Limb (tissue), 2 donors: ENCODE measurements around the gene TFAP2E.

Source experiments
- DNase-seq, 2 donors: peaks; one replicate each; pipeline ENCODE4 v3.0.0-alpha.2; 2016; ENCODE audit errors: extremely low spot score in 2 of 2

Gene TFAP2E

DNA sequence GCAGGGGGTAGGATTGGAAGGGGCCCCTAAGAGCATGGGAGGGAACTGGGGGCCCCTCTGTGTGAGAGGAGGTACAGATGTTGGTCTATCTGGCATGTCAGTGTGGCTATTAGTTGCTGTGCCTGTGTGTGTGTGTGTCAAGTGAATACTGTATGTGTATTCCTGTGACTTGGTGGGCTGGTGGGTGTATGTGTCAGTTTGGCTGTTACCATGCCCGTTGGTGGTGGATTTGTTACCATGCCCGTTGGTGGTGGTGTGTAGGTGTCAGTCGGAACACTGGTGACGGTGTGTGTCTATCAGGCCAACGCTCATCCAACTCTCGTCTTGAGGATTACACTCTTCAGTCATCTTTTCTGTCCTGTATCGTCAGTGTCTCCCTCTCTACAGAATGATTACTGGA lies 22.6 kb downstream of the TFAP2E start:
- DNase-seq, result no peak

DNA sequence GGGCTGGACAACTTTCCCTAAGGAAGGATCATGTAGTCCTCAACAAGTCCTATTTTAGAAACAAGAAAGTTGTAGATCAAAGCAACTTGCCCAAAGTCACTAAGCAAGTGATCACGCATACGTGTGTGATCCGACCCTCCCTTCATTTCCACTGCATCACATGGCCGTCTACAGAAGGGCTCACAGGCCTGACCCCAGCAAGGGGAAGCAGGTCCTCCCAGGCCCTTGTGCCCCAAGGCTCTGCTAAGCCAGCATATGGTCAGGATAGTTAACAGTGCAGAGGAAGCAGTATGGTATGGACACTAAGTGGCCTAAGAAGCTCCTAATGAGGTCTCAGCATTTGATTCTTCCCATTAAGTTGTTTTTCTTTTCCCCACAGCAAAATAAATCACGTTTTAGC lies 24.8 kb downstream of the TFAP2E start:
- no peak for DNase-seq

DNA sequence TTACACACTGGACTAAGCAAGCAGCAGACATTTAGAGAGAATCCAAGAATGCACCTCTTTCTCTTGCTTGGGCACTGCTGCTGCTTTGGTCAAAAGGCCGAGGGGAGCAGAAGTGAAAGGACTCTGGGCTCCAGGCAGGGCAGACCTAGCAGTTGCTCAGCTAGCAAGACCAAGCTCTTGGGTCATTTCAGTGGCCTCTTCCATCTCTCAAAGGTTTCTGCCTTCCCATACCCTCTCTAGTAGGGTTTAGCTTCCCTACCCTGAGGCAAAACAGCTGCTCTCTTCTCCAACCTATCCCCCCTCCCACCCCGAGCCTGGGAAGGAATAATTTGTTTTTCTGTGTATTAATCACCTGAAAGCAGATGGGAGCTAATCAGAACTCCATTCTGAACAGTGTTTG lies 25.8 kb downstream of the TFAP2E start:
- DNase-seq, result no peak

DNA sequence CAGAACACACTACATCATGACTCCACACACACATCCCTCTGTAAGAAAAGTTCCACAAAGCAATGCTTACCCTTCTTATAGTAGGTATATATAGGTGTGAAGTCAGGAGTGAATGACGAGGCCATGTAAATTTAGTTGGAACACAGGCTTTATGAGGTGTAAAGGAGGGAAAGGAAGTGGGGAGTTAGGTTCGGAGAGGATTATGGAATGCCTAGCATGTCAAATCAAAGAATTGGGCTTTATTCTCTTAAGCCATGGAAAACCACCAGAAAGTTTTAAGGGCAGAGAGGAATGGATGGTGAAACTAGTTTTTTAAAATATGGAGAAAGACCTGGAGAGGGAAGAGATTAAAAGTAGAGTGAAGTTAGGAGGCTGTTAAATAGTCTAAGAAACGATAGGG lies 26.3 kb downstream of the TFAP2E start:
- DNase-seq, result no peak

DNA sequence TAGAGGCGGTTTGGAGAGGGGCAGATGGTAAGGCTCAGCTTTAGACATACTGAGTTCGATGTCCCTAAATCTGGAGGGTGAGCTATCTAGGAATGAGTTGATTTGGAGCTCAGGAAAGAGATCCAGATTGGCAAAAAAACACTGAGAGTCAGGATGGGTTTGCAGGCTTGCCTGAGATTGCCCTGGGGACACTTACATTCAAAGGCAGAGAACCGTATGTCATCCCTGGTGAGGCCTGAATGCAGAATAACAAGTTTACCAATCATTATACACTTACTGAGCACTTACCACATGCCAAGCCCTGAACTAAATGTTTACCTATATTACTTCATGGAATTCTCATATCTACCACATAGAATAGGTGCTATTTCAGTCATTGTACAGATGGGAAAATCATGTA lies 27.5 kb downstream of the TFAP2E start:
- DNase-seq, result no peak

DNA sequence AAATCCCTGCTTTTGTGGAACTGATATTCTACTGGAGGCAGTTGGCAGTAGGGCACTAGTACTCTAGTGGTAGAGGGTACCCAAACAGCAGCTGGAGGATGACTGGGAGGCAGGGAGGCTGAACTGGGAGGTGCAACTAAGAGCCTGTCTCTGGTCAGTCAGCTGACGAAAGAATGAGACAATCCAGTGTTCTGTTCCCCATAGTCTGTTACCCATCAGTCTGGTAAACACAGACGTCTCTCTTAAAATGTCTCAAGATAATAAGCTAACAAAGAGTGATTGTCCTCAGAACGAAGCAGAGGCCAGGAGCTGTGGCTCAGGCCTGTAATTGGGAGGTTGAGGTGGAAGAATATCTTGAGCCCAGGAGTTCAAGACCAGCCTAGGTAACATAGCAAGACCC lies 30.4 kb downstream of the TFAP2E start:
- DNase-seq, result no peak

DNA sequence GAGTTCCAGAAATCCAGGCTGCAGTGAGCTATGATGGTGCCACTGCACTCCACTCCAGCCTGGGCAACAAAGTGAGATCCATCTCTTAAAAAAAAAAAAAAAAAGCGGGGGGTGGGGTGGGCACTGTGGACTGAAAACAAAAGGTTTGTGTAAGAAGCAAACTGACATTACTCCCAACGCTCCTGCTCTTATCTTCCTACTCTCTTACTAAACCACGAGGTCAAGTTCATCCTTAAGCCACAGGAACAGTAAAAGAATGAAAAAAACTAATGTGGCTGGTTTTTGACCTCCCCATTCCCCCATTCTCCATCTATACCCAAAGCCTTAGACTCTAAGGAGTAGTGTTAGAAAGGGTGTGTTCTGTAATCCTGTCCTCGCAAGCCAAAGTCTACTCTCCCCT lies 30.8 kb downstream of the TFAP2E start:
- no peak for DNase-seq

DNA sequence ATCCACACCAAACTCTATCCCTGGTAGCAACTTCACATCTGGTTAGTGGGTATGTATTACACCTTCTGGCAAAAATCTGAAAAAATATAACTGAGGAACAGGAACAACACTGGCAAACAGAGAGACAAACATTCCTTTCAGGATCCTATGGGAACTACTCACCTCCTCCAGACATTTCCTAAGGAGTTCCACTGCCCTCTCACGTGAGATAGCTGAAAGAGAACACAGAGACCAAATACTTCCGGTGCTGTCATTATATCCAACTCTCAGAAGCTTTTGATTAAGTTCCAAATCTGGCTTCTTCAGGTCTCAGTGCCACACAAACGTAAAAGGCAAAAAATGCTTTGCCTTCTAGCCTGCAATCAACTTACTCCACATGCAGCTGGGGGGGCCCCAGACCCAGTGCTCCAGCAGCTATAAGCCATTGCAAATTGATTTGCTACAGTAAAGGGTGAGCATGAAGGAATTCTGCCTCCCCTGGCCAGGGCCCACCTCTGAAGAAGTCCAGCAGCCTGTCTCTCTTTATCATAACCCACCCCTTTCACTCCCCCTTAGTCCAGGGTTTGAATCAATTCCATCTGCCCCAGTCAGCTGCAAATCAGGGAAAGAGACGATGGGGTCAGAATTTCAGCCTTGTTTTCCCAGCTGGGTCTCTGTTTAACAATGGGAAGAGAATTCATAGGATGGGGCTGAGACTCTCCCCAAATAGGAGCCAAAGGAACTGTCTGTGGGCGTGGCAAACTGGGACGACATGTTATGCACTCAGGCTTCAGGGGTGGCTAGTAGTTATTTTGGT lies 32.2 kb downstream of the TFAP2E start:
- no peak for DNase-seq

DNA sequence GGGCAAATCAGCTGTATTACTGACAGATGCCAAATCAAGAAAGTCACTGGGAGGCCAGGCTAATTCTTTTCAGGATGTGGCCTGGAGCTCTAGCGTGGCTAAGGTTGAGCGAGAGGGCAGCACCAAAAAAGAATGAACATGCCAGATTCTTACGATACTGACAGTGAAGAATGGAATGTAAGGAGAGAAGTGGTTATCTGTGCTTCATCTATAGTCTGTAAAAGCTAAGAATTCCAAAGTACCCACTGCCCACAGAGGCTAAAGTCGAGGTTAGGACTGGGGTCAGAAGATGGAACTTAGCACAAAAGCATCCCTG lies 32.7 kb downstream of the TFAP2E start:
- DNase-seq, result no peak

DNA sequence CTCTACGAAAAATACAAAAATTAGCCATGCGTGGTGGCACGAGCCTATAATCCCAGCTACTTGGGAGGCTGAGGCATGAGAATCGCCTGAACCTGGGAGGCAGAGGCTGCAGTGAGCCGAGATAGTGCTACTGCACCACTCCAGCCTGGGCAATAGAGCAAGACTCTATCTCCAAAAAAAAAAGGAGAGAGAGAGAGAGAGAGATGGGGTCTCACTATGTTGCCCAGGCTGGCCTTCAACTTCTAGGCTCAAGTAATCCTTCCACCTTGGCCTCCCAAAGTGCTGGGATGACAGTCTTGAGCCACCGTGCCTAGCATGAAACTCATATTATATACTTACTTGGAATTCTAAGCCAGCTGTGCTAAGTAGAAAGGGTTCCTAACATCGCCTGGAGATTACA lies 38.5 kb downstream of the TFAP2E start:
- no peak for DNase-seq

DNA sequence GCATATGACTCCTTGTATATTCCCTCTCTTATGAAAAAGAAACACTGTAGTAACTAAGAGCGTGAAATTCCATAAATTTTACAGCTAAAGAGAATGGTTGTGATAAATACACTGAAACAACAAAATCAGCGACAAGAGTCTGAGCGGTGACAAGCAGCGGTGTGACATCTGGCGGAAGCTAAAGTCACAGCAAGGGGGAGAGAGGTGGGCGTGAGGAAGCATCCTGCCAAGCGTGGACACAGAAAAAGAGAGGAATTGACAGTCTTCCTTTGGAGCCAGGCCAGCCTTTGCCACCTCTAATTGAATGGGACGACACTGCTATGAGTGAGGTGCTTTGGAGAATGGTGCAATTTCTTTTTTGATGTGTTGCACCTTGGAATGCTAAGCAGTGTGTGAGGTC lies 42.3 kb downstream of the TFAP2E start:
- DNase-seq, result no peak

DNA sequence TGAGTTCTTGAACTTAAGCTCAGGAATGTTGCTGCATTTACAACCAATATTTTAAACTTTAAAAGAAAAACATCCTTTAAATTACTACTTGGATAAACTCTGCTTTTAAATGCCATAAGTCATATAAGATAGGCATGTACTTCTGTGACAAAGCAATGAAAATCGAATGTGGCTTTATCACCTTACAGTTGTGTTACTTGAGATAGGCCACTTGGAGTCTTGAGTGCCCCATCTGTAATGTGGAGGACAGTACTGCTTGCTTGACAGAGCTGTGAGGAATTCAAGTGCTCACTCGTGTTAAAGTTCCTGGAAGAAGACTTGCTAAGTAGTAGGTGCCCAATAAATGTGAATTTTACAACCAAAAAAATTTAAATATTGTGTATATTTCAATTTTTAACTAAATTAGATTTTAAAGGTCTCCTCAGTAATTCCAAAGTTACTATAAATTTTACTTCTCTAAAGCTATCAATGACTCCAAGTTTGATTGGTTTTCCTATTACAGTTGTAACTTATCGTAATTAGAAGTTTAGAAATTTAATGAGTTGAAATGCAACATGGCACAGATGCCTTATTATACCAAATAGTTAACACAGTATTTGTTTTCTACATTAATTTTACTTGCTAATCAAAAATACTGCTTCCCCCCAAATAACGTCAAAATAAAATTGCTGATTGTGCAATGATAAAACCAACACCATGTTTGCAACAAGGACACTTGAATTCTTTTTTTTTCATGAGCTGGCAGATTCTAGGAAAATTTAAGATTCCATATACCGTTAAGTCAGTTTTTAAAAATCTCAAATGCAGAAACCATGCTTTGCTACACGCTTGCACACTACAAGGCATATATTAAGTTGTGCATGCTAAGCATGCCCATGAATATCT lies 46.4 kb downstream of the TFAP2E start:
- DNase-seq, result no peak

DNA sequence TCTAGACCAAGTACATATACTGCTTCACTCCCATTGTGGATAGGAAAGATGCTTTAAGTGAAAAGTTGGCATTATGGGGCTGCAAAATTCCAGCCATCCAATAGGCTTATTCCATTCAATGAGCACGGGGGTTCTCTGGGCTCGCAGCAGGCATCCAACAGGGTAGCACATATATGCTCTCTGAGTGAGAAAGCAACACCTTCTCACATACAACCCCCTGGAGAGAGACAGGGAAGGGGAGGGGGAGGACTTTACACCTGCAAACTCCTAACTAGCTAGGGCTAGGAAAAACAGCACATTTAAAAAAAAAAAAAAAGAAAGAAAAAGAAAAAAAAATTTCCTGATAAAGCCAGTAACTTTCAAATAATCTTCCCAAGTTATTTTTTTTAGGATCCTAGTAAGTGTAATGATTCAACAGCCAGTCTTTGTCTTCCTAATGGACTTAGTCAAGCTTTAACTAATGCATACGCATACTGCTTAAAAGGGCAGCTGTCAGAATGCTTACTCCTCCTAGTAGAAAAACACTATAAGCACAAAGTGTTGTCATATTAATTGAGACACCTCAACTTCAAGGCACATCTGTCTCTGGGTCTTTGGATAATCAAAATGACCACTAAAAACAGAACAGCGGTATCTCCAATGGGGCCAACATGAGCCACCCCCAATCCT lies 49.5 kb downstream of the TFAP2E start:
- DNase-seq, result no peak

DNA sequence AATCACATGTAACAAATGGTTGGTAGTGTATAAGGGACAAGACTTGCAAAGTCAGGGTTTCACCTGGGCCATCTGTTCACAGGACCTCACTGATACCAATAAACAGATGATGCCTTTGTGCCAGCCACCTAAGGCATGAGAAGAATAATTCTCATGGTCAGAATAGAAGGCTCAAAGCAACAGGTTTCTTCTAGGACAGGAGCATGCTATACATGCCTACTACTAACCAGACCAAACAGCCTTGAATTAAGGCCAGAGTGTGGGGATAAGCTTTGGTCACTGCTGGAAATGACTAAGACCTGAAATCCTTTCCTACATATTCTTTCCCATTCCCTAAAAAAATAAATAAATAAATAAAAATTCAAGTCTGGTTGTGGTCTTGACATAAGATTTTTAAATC lies 50.7 kb downstream of the TFAP2E start:
- DNase-seq, result no peak

DNA sequence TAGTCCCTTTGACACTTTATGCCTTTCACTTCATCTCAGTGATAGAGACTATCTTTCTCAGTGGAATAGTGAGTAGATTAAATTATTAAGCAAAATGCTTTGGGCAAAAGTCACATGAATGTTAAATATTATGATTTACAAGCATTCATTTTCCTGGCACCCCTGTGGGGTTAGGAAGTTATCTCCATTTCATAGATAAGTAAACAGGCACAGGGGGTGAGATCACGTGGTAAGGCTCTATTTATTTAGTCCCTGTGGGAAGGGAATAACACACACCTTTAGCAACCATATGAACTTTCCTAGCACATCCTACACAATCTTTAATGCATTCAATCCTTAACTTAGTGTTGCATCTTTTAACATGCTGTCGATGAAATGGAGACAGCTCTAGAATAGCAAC lies 55.9 kb downstream of the TFAP2E start:
- no peak for DNase-seq

DNA sequence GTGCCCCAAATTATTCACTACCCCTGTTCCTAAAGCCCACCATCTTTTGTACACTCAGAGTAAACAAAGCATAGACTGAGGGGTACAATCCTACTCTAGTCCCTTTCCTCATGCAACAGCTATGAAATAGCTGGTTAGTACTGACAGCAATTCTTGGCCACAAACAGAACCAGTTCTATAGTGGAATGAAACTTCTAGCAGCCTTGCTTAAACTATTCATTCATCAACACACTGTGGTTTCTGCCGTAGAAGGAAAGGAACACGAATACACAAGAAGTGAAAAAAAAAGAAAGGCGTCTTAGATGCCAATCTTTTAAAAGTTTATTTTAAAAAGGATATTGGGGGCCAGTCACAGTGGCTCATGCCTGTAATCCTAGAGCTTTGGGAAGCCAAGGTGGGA lies 58.3 kb downstream of the TFAP2E start:
- DNase-seq, result no peak

DNA sequence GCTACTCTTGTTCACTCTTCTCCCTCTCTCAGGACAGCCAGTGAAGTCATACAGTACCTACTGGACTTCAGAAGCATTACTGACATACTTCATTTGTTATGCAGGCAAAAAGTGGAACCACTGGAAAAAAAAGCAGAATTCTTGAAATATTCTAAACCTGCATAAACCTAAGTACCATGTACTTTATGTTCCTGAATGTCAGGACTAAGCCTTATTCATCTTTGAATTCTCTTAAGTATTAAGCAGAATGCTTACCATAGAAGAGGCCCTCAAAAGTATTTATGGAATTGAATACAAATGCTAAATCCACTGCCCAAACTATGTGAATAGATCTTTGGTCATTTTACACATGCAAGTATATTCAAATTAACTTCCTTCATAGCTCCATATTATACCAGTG lies 60.4 kb downstream of the TFAP2E start:
- DNase-seq, result no peak

DNA sequence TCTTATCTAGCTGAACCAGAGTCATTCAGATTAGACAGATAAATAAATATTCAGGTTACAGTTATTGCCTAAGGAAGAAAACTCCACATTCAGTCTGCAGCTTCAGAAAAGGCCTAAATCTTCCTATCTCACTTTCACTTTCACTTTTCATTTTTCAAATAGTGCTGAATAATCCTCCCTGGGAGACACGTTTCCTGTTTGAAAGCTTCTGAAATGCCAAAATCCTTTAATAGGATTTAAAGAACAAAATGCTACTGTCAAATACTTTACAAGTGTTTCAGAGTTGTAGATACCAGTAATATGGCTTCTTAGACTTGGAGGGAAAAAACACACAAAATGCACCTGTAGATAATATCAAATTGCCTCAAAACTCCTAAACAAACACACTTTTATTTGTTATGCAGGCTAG lies 64.3 kb downstream of the TFAP2E start:
- DNase-seq, result no peak

DNA sequence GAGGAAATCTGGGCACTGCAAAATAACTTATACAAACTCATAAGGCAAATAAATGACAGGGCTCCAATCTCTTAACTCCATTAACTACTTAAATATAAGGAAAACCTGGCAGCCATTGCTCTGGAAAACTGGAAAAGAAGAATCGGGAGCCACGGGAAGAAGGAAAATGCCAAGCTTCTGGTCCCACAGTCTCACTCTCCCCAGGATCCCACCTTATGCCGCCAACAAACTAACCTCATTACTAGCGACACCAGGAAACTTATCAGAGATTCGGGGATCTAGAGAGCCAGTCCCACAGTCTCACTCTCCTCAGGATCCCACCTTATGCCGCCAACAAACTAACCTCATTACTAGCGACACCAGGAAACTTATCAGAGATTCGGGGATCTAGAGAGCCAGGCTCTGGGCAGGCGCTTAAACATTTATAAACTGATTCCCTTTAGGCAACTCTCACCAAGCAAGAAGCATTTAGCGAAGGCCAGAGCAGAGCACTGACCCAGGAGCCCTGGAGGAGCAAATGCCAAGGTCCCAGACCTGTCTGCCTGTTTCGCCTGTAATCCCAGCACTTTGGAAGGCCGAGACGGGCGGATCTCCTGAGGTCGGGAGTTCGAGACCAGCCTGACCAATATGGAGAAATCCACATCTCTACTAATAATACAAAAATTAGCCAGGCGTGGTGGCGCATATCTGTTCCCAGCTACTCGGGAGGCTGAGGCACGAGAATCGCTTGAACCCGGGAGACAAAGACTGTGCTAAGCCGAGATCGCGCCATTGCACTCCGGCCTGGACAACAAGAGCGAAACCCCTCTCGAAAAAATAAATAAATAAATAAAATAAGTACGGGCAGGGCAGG lies 67.5 kb downstream of the TFAP2E start:
- no peak for DNase-seq

DNA sequence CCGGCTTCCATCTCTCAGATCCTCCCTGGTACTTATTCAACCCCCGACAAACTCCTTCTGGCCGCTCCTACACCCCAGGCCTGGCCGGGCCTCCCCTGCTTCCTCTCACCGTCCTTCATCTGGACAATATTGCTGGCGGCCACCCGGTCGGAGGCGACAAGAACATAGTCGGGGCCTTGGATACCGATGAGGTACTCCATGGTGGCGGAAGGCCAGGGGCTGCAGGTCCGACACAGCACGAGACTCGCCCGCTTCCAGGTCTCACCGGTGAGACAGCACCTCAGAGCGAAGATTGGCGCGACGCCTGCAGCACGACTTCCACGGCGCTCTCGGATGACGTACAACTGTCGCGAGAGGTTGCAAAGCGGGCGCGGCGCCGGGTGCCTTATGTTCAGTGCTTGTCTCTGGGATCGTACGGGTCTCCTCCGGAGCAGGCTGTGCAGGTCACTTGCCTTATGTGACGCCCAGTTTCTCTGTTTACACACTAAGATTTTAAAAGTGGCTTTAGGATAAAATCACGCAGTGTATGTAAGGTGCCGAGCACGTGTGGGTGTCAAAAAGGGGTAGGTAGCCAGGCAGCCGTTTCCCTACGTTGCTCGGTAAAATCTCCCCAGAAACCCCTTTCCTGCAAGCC lies 68.2 kb downstream of the TFAP2E start, which contains the start of gene PSMB2:
Gene PSMB2, minus strand, starts transcription at position 294 of the 634 bp plus-strand sequence. Its CDS starts 94 bp downstream, at position 200.
- peak; percentile 95 to 97 for DNase-seq

DNA sequence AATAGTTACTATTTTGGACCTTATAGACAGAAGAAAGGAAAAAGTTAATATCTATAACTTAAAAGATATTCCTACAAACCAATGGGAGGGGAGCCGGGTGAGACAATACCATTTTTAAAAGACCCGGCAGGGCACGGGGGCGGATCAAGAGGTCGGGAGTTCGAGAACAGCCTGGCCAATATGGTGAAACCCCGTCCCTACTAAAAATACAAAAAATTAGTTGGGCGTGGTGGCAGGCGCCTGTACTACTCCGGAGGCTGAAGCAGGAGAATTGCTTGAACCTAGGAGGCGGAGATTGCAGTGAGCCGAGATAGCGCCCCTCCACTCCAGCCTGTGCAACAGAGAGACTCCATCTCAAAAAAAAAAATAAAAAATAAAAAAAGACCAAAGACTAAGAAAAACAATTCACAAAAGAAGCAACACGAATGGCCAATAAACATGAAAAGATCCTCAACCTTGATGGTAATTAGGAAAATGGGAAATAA lies 69.4 kb downstream of the TFAP2E start:
- no peak for DNase-seq
